Superior temporal gyrus (tissue), 1 donor: Measurements from ENCODE around the gene PLSCR5.

ENCODE experiments used
- DNase-seq: peaks from one replicate; pipeline ENCODE4 v3.0.0-alpha.2; 2016; ENCODE audit errors: extremely low spot score

The PLSCR5 gene

GRCh38 chr3:146585156-146585555 lies 20.0 kb downstream of the PLSCR5 start:
- no peak for DNase-seq

- DNase-seq = no peak
Measured at GRCh38 chr3:146581951-146582467, 23.1 kb downstream of the PLSCR5 start.

DNA sequence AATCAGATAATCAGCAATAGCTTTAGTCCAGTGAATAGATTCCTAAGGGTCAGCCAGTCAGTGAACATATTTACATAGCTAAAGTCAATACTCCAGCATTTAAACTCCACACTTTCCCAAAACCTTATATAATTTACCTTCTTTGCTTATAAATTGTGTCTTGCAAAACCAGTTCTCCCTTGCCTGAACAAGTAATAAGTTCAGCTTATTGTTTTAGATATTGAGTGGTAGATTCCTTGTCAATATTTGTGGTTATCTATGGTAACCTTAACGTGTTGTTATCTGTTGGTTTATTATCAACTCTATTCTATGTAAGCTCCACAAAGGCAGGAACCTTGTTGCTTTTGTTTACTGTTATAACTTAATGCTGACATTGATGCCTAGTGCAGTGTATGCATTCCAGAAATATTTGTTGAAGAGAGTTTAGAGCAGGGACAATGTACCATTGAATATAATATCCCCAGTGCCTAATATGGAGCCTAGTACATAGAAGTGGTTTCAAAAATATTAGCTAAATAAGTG lies 24.0 kb downstream of the PLSCR5 start:
- no peak for DNase-seq

DNA sequence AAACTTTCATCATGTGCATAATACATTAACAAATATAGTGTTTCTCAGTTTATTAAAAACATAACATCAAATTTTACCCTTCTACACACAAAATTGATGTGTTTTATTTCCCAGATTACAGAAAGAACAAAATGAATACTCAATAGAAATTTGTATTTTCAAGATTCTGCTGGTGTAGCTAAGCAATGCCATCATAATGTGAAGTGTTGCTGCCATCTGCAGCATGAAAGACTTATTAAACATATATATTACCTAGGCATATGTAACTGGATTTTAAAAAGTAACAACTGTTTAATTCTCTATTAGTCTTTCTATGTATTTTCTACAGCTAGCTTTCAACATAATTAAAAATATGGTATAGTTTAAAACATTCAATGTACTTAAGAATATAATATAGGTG lies 27.5 kb downstream of the PLSCR5 start:
- peak; percentile 65 for DNase-seq

GRCh38 chr3:146575636-146576035 lies 29.5 kb downstream of the PLSCR5 start:
- no peak for DNase-seq

- no peak for DNase-seq
Measured at GRCh38 chr3:146574173-146574572, 31.0 kb downstream of the PLSCR5 start.

DNA sequence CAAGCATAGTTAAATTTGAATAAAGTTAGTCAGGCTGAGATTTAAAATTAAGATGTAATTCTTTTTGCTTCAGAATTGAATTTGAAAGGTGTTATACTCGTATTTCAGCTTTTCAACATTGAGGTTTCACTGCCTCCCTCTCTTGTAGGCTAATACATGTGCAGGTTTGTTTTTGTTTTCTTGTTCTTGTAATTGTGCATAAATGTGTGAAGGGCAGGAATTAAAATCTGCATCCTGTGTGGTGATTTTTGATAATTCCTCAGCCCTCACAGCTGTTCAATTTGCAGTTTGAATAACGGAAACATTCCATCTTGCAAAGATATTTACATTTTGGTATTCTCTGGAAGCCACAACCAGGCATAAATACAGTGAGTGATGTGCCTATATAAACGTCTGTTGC lies 35.8 kb downstream of the PLSCR5 start:
- DNase-seq = no peak

DNA sequence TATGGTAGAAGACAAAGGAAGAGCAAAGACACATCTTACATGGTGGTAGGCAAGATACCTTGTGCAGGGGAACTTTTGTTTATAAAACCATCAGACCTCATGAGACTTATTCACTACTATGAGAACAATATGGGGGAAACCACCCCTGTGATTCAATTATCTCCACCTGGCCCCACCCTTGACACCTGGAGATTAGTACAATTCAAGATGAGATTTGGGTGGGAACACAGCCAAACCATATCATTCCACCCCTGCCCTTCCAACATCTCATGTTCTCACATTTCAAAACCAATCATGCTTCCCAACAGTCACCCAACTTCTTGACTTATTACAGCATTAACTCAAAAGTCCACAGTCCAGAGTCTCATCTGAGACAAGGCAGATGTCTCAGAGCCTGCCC lies 39.0 kb downstream of the PLSCR5 start:
- DNase-seq = no peak

DNA sequence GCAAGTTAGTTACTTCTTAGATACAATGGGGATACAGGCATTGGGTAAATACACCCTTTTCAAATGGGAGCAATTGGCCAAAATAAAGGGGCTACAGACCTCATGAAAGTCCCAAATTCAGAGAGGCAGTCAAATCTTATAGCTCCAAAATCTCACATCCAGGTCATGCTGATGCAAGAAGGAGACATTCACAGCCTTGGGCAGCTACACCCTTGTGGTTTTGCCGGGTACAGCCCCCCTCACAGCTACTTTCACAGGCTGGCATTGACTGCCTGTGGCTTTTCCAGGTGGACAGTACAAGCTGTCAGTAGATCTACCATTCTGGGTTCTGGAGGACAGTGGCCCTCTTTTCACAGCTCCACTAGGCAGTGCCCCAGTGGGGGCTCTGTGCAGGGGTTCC lies 43.3 kb downstream of the PLSCR5 start:
- DNase-seq = no peak

- no peak for DNase-seq
Measured at GRCh38 chr3:146561463-146561862, 43.7 kb downstream of the PLSCR5 start.

- DNase-seq = no peak
Measured at GRCh38 chr3:146560678-146561077, 44.5 kb downstream of the PLSCR5 start.

GRCh38 chr3:146559388-146559787 lies 45.8 kb downstream of the PLSCR5 start:
- DNase-seq = no peak

- DNase-seq = no peak
Measured at GRCh38 chr3:146558781-146559180, 46.4 kb downstream of the PLSCR5 start.

GRCh38 chr3:146557745-146558144 lies 47.4 kb downstream of the PLSCR5 start:
- DNase-seq = no peak

GRCh38 chr3:146555311-146555710 lies 49.8 kb downstream of the PLSCR5 start:
- DNase-seq = no peak

DNA sequence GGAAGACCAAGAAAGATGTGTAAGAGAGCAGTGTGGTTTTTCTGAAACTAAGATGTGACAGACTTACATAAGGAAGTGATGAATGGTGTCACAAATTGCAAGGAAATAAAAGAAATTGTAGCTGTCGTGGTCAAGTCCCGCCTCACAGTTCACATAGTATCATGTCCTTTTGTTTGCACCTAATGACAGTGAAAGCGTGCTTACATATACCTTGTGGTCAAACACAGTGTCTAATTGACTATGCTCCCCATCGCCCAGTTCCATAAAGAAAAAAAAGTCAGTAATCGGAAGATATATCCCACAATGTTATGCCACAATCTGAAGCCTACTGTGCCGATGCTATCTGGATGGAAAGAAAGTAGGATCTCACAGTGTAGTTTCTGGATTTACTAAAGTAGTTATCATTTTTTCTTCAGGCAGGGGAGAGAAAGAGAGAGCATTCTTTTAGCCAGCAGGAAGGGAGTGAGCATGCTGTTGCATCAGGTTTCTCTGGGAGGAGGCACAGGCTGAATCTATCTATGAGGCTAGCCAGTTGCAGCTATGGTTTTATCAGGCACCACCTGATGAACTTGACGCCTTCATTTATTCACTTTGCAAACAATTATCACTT lies 50.9 kb downstream of the PLSCR5 start:
- DNase-seq = no peak

DNA sequence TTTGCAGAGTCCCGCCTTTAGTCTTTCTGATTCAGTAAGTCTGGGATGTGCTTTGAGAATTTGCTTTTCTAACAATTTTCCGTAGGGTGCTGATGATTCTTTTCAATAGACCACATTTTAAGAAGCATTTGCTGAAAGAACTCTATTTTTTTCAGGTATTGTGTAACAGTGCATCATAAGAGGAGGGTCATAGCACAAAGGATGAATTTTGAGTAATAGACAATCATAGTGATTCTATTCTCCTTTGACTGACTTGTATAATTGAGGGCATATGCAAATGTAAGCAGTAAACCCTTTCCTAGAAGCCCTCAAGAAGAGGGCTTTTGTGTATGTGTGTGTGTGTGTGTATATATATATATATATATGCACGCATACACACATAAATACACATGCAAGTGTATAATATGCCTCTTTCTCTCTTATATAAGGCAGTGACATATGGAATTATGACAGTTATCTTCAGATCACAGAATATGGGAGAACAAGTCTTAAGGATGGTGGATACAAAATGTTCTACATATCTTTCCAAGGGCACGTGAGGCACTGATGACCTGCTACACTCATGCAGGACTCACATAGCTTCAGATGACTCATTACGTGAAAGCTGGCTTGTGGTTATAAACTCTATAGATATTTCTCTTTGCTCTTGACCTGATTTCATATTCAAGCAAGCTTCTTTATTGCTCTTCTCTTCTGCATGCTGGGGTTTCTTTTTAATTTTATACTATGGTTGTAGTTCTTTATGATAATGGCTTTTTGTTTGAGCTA lies 54.2 kb downstream of the PLSCR5 start:
- DNase-seq = no peak

GRCh38 chr3:146550070-146550615 lies 55.0 kb downstream of the PLSCR5 start:
- DNase-seq = no peak

DNA sequence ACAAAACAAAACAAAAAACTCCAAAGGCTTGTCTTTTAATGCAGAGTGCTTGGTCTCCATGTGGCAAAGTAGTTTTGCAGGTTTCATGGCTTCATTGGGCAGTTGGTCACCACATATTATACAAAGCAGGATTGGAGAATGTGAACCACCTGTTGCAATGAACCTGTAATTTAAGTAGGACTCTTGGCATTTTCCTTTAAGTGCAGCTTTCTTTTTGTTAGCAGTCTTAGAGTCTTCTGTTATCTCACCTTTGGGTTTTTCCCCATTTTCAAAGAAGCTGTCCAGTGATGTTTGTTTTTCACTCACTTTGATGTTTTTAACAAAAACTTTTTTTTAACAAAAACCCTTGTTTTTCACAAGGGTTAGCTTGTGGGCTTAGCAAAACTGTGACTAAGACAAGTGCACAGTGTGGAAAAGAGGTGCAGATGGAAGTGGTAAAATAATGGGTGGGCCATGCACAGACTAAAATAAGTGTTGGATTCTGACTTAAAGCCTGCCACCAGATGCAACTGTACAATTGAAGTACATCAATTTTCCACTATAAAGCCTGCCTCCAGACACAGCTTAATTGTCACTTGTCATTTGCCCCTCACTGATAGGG lies 57.8 kb downstream of the PLSCR5 start:
- DNase-seq = no peak

DNA sequence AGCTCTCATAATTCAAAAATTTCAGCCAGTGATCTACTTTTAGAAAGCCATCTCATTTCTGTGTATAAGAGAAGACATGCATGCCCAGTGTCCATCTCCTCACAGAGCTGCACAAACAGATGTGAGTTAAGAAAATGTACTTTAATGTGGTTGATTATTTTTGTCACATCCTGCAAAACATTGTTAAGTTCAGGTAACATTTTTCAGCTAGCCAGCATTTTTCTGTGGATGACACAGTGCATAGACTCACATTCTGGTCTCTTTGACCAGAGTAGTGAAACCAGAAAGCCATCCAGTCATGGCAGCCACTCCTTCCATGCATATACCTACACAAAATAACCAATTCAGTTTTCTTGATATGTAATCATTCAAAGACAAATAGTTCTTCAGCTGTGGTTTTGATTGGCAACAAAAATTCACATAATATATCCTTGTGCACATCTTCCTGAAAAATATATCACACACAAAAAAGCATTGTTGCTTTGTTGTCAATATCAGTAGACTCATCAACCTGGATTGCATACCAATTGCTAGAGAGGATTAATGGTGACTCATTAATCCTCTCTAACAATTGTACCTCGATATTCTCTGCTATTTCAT lies 58.7 kb downstream of the PLSCR5 start:
- no peak for DNase-seq

- no peak for DNase-seq
Measured at GRCh38 chr3:146544929-146545528, 60.1 kb downstream of the PLSCR5 start.
